HCT116 (cell line): ENCODE data around the gene PCK2. TPM values are rescaled to one million over a fixed set of nuclear protein-coding genes. Genes with fewer than 3 reads are reported as not detected.
A peak's percentile ranks its signal among the peaks of the same experiment; 100 is the strongest.

Experiments
- ATAC-seq: fragments of 200-7000 bp; cut with Tn5 transposase; 2 replicates; pipeline ENCODE4 v1.9.1; 2020; ENCODE audit warnings: mild to moderate bottlenecking, moderate library complexity
- BruUV-seq: library from RNA; stranded (reverse); fragments of 400-500 nt; replicated peaks from 2 replicates; lab custom pipeline; 2021; lab: Mats Ljungman, UMichigan
- CTCF ChIA-PET: fragments of 300-600 bp; sonication (Branson Sonifier 250); formaldehyde crosslinking; loops from one replicate; lab custom pipeline; 2021; ENCODE audit warnings: antibody characterized with exemption; lab: Charles Lee
- POLR2A ChIA-PET: fragments of 300-600, 350-600 bp; sonication (Branson Sonifier 250); formaldehyde crosslinking; loops from one replicate; lab custom pipeline; 2021; ENCODE audit warnings: antibody characterized with exemption; lab: Charles Lee
- RAD21 ChIA-PET, 2 experiments: fragments of 300-600 bp; sonication (Branson Sonifier 250); formaldehyde crosslinking; loops; one replicate each; lab custom pipeline; 2023; ENCODE audit warnings: low total read pairs in 2 of 2; ENCODE audit not compliant: uncharacterized antibody in 2 of 2, unreplicated experiment in 2 of 2, low non-redundant PET in 1 of 2; lab: Charles Lee
- DNase-seq: peaks from one replicate; pipeline ENCODE4 v3.0.0-alpha.2; 2010; ENCODE audit warnings: low read depth, low spot score
- H2AFZ ChIP-seq: fragments of 200-600 bp; shearing (Covaris generic), sonication (generic); 2 replicates; pipeline ENCODE4 v1.6.1; 2017; ENCODE audit warnings: low read depth, mixed run types, mixed read lengths, antibody characterized with exemption, low read length; ENCODE audit not compliant: poor library complexity, severe bottlenecking
- H3K27ac ChIP-seq: 2 replicates; pipeline ENCODE4 v1.5.1; 2012; ENCODE audit warnings: low read depth, low read length
- H3K27me3 ChIP-seq: fragments of 200-600 bp; sonication (generic); 2 replicates; pipeline ENCODE4 v1.6.1; 2016; ENCODE audit warnings: mixed run types, low read length, mixed read lengths; ENCODE audit not compliant: insufficient read depth
- H3K36me3 ChIP-seq, 2 experiments: fragments of 200-500 bp in 1 of 2; fragments of 200-600 bp in 1 of 2; sonication (Bioruptor generic) in 1 of 2; sonication (generic) in 1 of 2; 2 replicates each; pipeline versions ENCODE4 v1.5.1 to v1.6.1; 2014 to 2016; ENCODE audit warnings: low read length in 2 of 2, inconsistent platforms in 1 of 2, mixed read lengths in 1 of 2, mixed run types in 1 of 2; ENCODE audit not compliant: insufficient read depth in 2 of 2, control insufficient read depth in 1 of 2
- H3K4me1 ChIP-seq, 2 experiments: fragments of 200-600 bp in 1 of 2; sonication (generic) in 1 of 2; 2 replicates each; pipeline versions ENCODE4 v1.5.1 to v1.6.1; 2012 to 2017; ENCODE audit warnings: low read length in 2 of 2, inconsistent platforms in 1 of 2, mild to moderate bottlenecking in 1 of 2, mixed read lengths in 1 of 2, mixed run types in 1 of 2, moderate library complexity in 1 of 2; ENCODE audit not compliant: insufficient read depth in 2 of 2, control insufficient read depth in 1 of 2
- H3K4me2 ChIP-seq: fragments of 200-600 bp; sonication (generic); 2 replicates; pipeline ENCODE4 v1.6.1; 2017; ENCODE audit warnings: mixed run types, low read length, mixed read lengths
- H3K4me3 ChIP-seq, 2 experiments: fragments of 200-600 bp in 1 of 2; sonication (generic) in 1 of 2; replicated peaks in 1 of 2; 2 replicates each; pipeline ENCODE4 v1.5.1; 2011 to 2016; ENCODE audit warnings: low read length in 2 of 2, control low read depth in 1 of 2, low read depth in 1 of 2, mild to moderate bottlenecking in 1 of 2, mixed read lengths in 1 of 2, mixed run types in 1 of 2
- H3K79me2 ChIP-seq: fragments of 200-600 bp; sonication (generic); 2 replicates; pipeline ENCODE4 v1.6.1; 2017; ENCODE audit warnings: mild to moderate bottlenecking, mixed run types, low read length, moderate library complexity, mixed read lengths; ENCODE audit not compliant: insufficient read depth
- H3K9ac ChIP-seq: fragments of 200-600 bp; sonication (generic); 2 replicates; pipeline ENCODE4 v1.6.1; 2016; ENCODE audit warnings: low read length, mixed read lengths
- H3K9me2 ChIP-seq: fragments of 200-600 bp; sonication (generic), shearing (Covaris generic); 2 replicates; pipeline ENCODE4 v1.6.1; 2017; ENCODE audit warnings: mixed run types, mild to moderate bottlenecking, moderate library complexity; ENCODE audit not compliant: insufficient read depth
- H3K9me3 ChIP-seq, 2 experiments: fragments of 200-500 bp in 1 of 2; fragments of 200-600 bp in 1 of 2; sonication (Bioruptor generic) in 1 of 2; sonication (generic) in 1 of 2; 2 replicates each; pipeline ENCODE4 v1.6.1; 2014 to 2017; ENCODE audit warnings: low read length in 2 of 2, mixed read lengths in 2 of 2, inconsistent platforms in 1 of 2, low read depth in 1 of 2, mild to moderate bottlenecking in 1 of 2, mixed run types in 1 of 2, moderate library complexity in 1 of 2; ENCODE audit not compliant: control insufficient read depth in 1 of 2, insufficient read depth in 1 of 2
- H4K20me1 ChIP-seq: fragments of 200-600 bp; sonication (generic), shearing (Covaris generic); 2 replicates; pipeline ENCODE4 v1.6.1; 2017; ENCODE audit warnings: mixed run types, mild to moderate bottlenecking, moderate library complexity; ENCODE audit not compliant: insufficient read depth
- EGR1 ChIP-seq: IDR thresholded peaks from 2 replicates; pipeline ENCODE4 v1.6.1; 2012; ENCODE audit warnings: low read depth
- ELF1 ChIP-seq: IDR thresholded peaks from 2 replicates; pipeline ENCODE4 v1.6.1; 2012; ENCODE audit warnings: low read depth, borderline replicate concordance
- POLR2A ChIP-seq: IDR thresholded peaks from 2 replicates; pipeline ENCODE4 v1.7.0; 2011; ENCODE audit warnings: borderline replicate concordance; ENCODE audit not compliant: insufficient read depth, insufficient read length; ENCODE audit errors: extremely low read depth
- SIN3A ChIP-seq: IDR thresholded peaks from 2 replicates; pipeline ENCODE4 v1.6.1; 2012; ENCODE audit warnings: low read depth
- SP1 ChIP-seq: IDR thresholded peaks from 2 replicates; pipeline ENCODE4 v1.6.1; 2012; ENCODE audit warnings: low read depth
- SRF ChIP-seq: IDR thresholded peaks from 2 replicates; pipeline ENCODE4 v1.6.1; 2012; ENCODE audit warnings: low read depth
- ZNF274 ChIP-seq: fragments of 200-500 bp; sonication (Bioruptor generic); IDR thresholded peaks from 2 replicates; pipeline ENCODE4 v1.6.1; 2014; ENCODE audit warnings: mild to moderate bottlenecking, low read depth, low read length, inconsistent platforms
- intact Hi-C: fragments of 100-400 bp; cut with micrococcal nuclease; formaldehyde crosslinking; loops from 2 replicates; pipeline ENCODE4 v1.10.0; 2022
- total RNA-seq: library from RNA; stranded (reverse); gene quantifications from one replicate; pipeline ENCODE4 v1.2.1, GENCODE V29; 2021; ENCODE audit not compliant: unreplicated experiment
- TF ChIP-seq, protein P1 (sequence below): IDR thresholded peaks from 2 replicates; pipeline ENCODE4 v1.6.1; 2011; ENCODE audit warnings: mild to moderate bottlenecking, low read length, moderate library complexity; ENCODE audit not compliant: insufficient replicate concordance; ENCODE audit errors: extremely low read depth

PCK2 gene
- total RNA-seq, 1 experiment from 2014 or later: 94.1 TPM

DNA sequence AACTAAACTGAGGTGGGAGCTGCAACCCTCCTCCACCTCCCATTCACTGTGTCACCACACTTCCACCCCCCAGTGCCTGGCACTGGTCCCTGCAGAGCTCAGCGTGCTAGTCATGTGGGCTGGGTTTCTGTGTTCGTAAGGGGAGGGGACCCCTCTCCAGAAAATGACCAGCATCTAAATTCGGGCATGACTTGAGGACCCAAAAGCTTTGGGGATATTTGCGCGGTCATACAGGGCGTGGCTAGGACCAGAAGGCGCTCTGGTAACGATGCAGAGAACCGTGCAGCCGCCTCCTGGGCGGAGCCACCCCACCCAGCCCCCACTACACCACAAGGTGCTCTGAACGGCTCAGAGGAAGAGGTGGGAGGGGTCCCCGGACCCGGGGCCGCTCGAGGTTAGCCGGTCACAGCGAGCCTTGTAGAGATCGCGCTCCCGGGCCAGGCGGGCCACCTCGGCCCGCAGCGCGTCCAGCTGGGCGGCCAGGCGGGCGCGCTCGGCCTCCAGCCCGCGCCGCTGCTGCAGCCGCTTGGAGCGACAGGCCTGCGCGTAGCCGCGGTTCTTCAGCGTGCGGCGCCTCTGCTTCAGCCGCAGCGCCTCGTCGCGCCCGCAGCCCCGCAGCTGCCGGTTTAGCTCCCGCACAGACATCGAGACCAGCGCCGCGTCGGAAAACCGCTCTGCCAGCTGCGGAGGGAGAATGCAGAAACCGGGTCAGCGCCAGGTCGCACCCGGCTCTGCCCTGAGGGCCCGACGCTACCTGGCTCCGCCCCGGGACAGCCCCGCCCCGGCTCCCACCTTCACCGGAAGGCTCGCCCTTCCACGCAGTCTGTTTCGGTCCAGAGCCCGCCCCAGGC is 13.0 kb upstream of the PCK2 start (continued):
- TF ChIP-seq EGR1 (no peak), SP1 (no peak; the same call in 1 of the 2 replicates), SIN3A (no peak), SRF (no peak), ZNF274 (no peak)
- TF ChIP-seq, protein P1, sequence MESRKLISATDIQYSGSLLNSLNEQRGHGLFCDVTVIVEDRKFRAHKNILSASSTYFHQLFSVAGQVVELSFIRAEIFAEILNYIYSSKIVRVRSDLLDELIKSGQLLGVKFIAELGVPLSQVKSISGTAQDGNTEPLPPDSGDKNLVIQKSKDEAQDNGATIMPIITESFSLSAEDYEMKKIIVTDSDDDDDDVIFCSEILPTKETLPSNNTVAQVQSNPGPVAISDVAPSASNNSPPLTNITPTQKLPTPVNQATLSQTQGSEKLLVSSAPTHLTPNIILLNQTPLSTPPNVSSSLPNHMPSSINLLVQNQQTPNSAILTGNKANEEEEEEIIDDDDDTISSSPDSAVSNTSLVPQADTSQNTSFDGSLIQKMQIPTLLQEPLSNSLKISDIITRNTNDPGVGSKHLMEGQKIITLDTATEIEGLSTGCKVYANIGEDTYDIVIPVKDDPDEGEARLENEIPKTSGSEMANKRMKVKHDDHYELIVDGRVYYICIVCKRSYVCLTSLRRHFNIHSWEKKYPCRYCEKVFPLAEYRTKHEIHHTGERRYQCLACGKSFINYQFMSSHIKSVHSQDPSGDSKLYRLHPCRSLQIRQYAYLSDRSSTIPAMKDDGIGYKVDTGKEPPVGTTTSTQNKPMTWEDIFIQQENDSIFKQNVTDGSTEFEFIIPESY: no peak
- TF ChIP-seq, all 23 proteins: peak for 4

DNA sequence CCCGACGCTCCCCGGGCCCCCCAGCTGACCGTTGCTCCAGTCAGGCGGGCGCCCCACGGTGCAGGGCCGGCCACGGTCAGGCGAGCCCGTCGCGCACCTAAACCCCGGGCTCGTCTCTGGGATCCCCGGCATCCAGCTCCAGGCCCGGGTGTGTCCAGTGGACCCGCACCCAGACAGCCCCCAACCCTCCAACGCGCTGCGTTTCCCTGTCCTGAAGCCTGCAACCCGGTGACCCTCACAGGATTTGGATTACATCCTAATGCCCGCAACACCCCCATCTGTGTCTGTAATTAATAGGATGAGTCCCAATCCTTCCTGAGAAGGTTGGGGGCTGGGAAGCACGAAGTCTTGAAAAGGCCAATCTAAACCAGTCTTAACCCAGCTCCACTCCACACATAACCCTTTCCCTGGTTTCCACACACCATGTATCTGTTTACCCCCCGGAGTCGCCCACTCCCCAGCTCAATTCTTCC is 12.3 kb upstream of the PCK2 start:
- POLR2A ChIA-PET: interaction anchor here (1.3 to 3.7 kb wide), 2 partner anchors 12 to 14 kb away, joined by 3 to 26 read pairs; partner anchors contain the start of gene PCK2
- DNase-seq: no peak
- H3K4me1 ChIP-seq: peaks cover 18 to 27% of the 10 kb centered on the region in 2 experiments
- no peaks in the 10 kb centered on the region for H3K9me2 ChIP-seq
- H3K27me3 ChIP-seq: no peaks in the 10 kb centered on the region
- H3K27ac ChIP-seq: peak overlapping the region; percentile 97
- no peaks in the 10 kb centered on the region for H3K36me3 ChIP-seq
- no peak overlapping the region for H2AFZ ChIP-seq
- peak overlapping the region; percentile 57 to 68 for H3K4me3 ChIP-seq
- ATAC-seq: no peak
- intact Hi-C loops: no loop called here
- H3K9me3 ChIP-seq: no peaks in the 10 kb centered on the region
- RAD21 ChIA-PET: no interaction called here
- no TSS peak for BruUV-seq
- H3K79me2 ChIP-seq: no peaks in the 10 kb centered on the region
- CTCF ChIA-PET: interaction anchor here (1.3 to 3.4 kb wide), 4 partner anchors 10 to 27 kb away, joined by 4 to 42 read pairs (median 16); partner anchors contain the start of gene PCK2
- TF ChIP-seq POLR2A: peak; percentile 15
- no peak for TF ChIP-seq ELF1
- H4K20me1 ChIP-seq: no peaks in the 10 kb centered on the region
- peak overlapping the region; percentile 86 for H3K4me2 ChIP-seq
- peak overlapping the region; percentile 78 for H3K9ac ChIP-seq
